SK-N-MC (cell line): Measurements from ENCODE around the gene PPP4R4.
A peak's percentile ranks its signal among the peaks of the same experiment; 100 is the strongest.

Source experiments
- DNase-seq: peaks from one replicate; pipeline ENCODE4 v3.0.0-alpha.2; 2011; ENCODE audit warnings: low read depth, low spot score
- H3K27ac ChIP-seq: fragments of 200-600 bp; sonication (generic); 2 replicates; pipeline ENCODE4 v1.5.1; 2016; ENCODE audit warnings: mixed run types
- H3K36me3 ChIP-seq: fragments of 200-600 bp; sonication (generic); 2 replicates; pipeline ENCODE4 v1.6.1; 2017; ENCODE audit warnings: antibody characterized with exemption, low read length, mixed read lengths; ENCODE audit not compliant: insufficient read depth
- H3K4me3 ChIP-seq: fragments of 200-600 bp; sonication (generic); 2 replicates; pipeline ENCODE4 v1.5.1; 2016
- H3K9ac ChIP-seq: fragments of 200-600 bp; sonication (generic); 2 replicates; pipeline ENCODE4 v1.8.0; 2017; ENCODE audit warnings: mixed run types, mixed read lengths; ENCODE audit not compliant: insufficient read length
- H3K9me3 ChIP-seq: fragments of 200-600 bp; sonication (generic); 2 replicates; pipeline ENCODE4 v1.6.1; 2017; ENCODE audit warnings: low read depth, mild to moderate bottlenecking, antibody characterized with exemption, low read length, moderate library complexity, mixed read lengths
- EZH2 ChIP-seq: fragments of 200-600 bp; sonication (generic); IDR thresholded peaks from one replicate; pipeline ENCODE4 v1.6.1; 2017; ENCODE audit warnings: antibody characterized with exemption
- FOXP2 ChIP-seq: optimal IDR thresholded peaks from 2 replicates; pipeline ENCODE3; 2011; ENCODE audit warnings: mild to moderate bottlenecking, moderate library complexity; ENCODE audit not compliant: insufficient read depth; ENCODE audit errors: extremely low read length, control extremely low read depth
- POLR2AphosphoS5 ChIP-seq: IDR thresholded peaks from 2 replicates; pipeline ENCODE4 v1.6.1; 2012; ENCODE audit warnings: mild to moderate bottlenecking, low read depth, low read length, borderline replicate concordance

PPP4R4 gene

GRCh38 chr14:94129758-94130414 lies 44.2 kb upstream of the PPP4R4 start:
- H3K4me3 ChIP-seq: peak overlapping the region; percentile 79
- H3K27ac ChIP-seq: no peak overlapping the region
- TF ChIP-seq FOXP2 (no peak), EZH2 (no peak), POLR2AphosphoS5 (no peak)
- no peaks in the 10 kb centered on the region for H3K9me3 ChIP-seq
- DNase-seq: no peak
- H3K9ac ChIP-seq: peak overlapping the region; percentile 21
- no peaks in the 10 kb centered on the region for H3K36me3 ChIP-seq

GRCh38 chr14:94132285-94132887 lies 41.7 kb upstream of the PPP4R4 start:
- Histone ChIP-seq H3K36me3 (no peaks in the 10 kb centered on the region), H3K9ac (no peak overlapping the region), H3K4me3 (no peak overlapping the region), H3K9me3 (peaks cover 3% of the 10 kb centered on the region; the same call in 1 of the 2 replicates), H3K27ac (no peak overlapping the region)
- TF ChIP-seq EZH2: no peak
- no peak for TF ChIP-seq FOXP2
- no peak for TF ChIP-seq POLR2AphosphoS5
- peak; percentile 24 for DNase-seq

GRCh38 chr14:94135476-94135875 lies 38.6 kb upstream of the PPP4R4 start:
- no peak for DNase-seq

GRCh38 chr14:94136575-94137331 lies 37.4 kb upstream of the PPP4R4 start:
- Histone ChIP-seq H3K4me3 (0 out of 2 replicates have a peak overlapping the region, but pooled peaks have one; percentile 38), H3K27ac (no peak overlapping the region), H3K9me3 (peaks cover 3% of the 10 kb centered on the region; the same call in 1 of the 2 replicates), H3K36me3 (no peaks in the 10 kb centered on the region), H3K9ac (no peak overlapping the region)
- TF ChIP-seq EZH2 (no peak), FOXP2 (no peak), POLR2AphosphoS5 (no peak)
- peak; percentile 44 for DNase-seq

More at GRCh38 chr14:94135476-94135875, 38.6 kb upstream of the PPP4R4 start:
- no peak for TF ChIP-seq POLR2AphosphoS5
- no peak for TF ChIP-seq FOXP2
- no peak for TF ChIP-seq EZH2
- H3K4me3 ChIP-seq: no peak overlapping the region
- no peak overlapping the region for H3K9ac ChIP-seq
- peaks cover 3% of the 10 kb centered on the region; the same call in 1 of the 2 replicates for H3K9me3 ChIP-seq
- H3K36me3 ChIP-seq: no peaks in the 10 kb centered on the region
- H3K27ac ChIP-seq: no peak overlapping the region

- Histone ChIP-seq H3K36me3 (no peaks in the 10 kb centered on the region), H3K9me3 (peaks cover 3% of the 10 kb centered on the region; the same call in 1 of the 2 replicates), H3K4me3 (no peak overlapping the region), H3K27ac (no peak overlapping the region), H3K9ac (no peak overlapping the region)
- DNase-seq: no peak
- TF ChIP-seq POLR2AphosphoS5 (no peak), EZH2 (no peak), FOXP2 (no peak)
Measured at GRCh38 chr14:94138251-94138650, 35.9 kb upstream of the PPP4R4 start.

- H3K4me3 ChIP-seq: no peak overlapping the region
- no peak overlapping the region for H3K27ac ChIP-seq
- TF ChIP-seq FOXP2: no peak
- TF ChIP-seq EZH2: no peak
- TF ChIP-seq POLR2AphosphoS5: no peak
- no peaks in the 10 kb centered on the region for H3K36me3 ChIP-seq
- H3K9me3 ChIP-seq: peaks cover 3% of the 10 kb centered on the region; the same call in 1 of the 2 replicates
- DNase-seq: no peak
- no peak overlapping the region for H3K9ac ChIP-seq
Measured at GRCh38 chr14:94139006-94139405, 35.1 kb upstream of the PPP4R4 start.

GRCh38 chr14:94139421-94139820 lies 34.7 kb upstream of the PPP4R4 start:
- peaks cover 3% of the 10 kb centered on the region; the same call in 1 of the 2 replicates for H3K9me3 ChIP-seq
- H3K27ac ChIP-seq: no peak overlapping the region

GRCh38 chr14:94142247-94142646 lies 31.9 kb upstream of the PPP4R4 start:
- no peak for TF ChIP-seq FOXP2
- no peak for TF ChIP-seq POLR2AphosphoS5
- TF ChIP-seq EZH2: no peak
- no peaks in the 10 kb centered on the region for H3K9me3 ChIP-seq
- DNase-seq: no peak
- no peak overlapping the region for H3K27ac ChIP-seq
- H3K36me3 ChIP-seq: no peaks in the 10 kb centered on the region
- no peak overlapping the region for H3K9ac ChIP-seq
- H3K4me3 ChIP-seq: no peak overlapping the region

More at GRCh38 chr14:94139421-94139820, 34.7 kb upstream of the PPP4R4 start:
- TF ChIP-seq FOXP2 (no peak), POLR2AphosphoS5 (no peak), EZH2 (no peak)
- H3K36me3 ChIP-seq: no peaks in the 10 kb centered on the region
- H3K4me3 ChIP-seq: no peak overlapping the region
- H3K9ac ChIP-seq: no peak overlapping the region
- no peak for DNase-seq
